HEK293 (cell line): ENCODE data around the gene ACSL5.

Experiments used
- CTCF ChIA-PET: fragments of 350-600 bp; formaldehyde crosslinking; extraction: SDS; loops from one replicate; lab custom pipeline; 2021; ENCODE audit warnings: antibody characterized with exemption; lab: Yijun Ruan, JAX
- POLR2A ChIA-PET: fragments of 300-600 bp; formaldehyde crosslinking; extraction: SDS; loops from one replicate; lab custom pipeline; 2020; ENCODE audit warnings: antibody characterized with exemption, inconsistent platforms; lab: Yijun Ruan, JAX
- H3K27ac ChIP-seq: fragments of 200-500 bp; sonication (Bioruptor generic); 2 replicates; pipeline ENCODE4 v1.5.1; 2014; ENCODE audit warnings: low read depth, low read length, control low read depth, inconsistent platforms; ENCODE audit errors: extremely low read depth
- H3K36me3 ChIP-seq, 2 experiments: fragments of 200-500 bp in 1 of 2; sonication (Bioruptor generic) in 1 of 2; 1 replicate in 1 of 2; 2 replicates in 1 of 2; pipeline ENCODE4 v1.5.1; 2014 to 2017; ENCODE audit warnings: inconsistent platforms in 2 of 2, low read length in 2 of 2; ENCODE audit not compliant: control insufficient read depth in 2 of 2, insufficient read depth in 1 of 2
- H3K4me1 ChIP-seq: fragments of 200-500 bp; sonication (Bioruptor generic); 2 replicates; pipeline ENCODE4 v1.5.1; 2014; ENCODE audit warnings: mild to moderate bottlenecking, low read length, inconsistent platforms; ENCODE audit not compliant: control insufficient read depth, insufficient read depth
- H3K4me3 ChIP-seq: 2 replicates; pipeline ENCODE4 v1.5.1; 2011; ENCODE audit warnings: low read depth, mild to moderate bottlenecking, control low read depth, low read length, moderate library complexity
- H3K9me3 ChIP-seq: fragments of 200-500 bp; sonication (Bioruptor generic); 2 replicates; pipeline ENCODE4 v1.5.1; 2014; ENCODE audit warnings: low read depth, low read length, inconsistent platforms; ENCODE audit not compliant: control insufficient read depth, insufficient read depth
- EGR2 ChIP-seq: fragments of 450-650 bp; formaldehyde crosslinking; IDR thresholded peaks from 2 replicates; pipeline ENCODE4 v1.5.1; 2016; ENCODE audit warnings: low read depth, missing biosample characterization, missing genetic modification characterization
- GFI1B ChIP-seq: fragments of 450-650 bp; formaldehyde crosslinking; IDR thresholded peaks from 2 replicates; pipeline ENCODE4 v1.5.1; 2016; ENCODE audit warnings: missing biosample characterization, missing genetic modification characterization
- SALL2 ChIP-seq: fragments of 450-650 bp; formaldehyde crosslinking; IDR thresholded peaks from 2 replicates; pipeline ENCODE4 v1.5.0; 2017; ENCODE audit warnings: missing biosample characterization, mild to moderate bottlenecking, missing genetic modification characterization, borderline replicate concordance
- ZBTB21 ChIP-seq: fragments of 450-650 bp; formaldehyde crosslinking; IDR thresholded peaks from 2 replicates; pipeline ENCODE4 v1.5.1; 2017; ENCODE audit warnings: missing biosample characterization, missing genetic modification characterization
- ZBTB26 ChIP-seq: fragments of 450-650 bp; formaldehyde crosslinking; optimal IDR thresholded peaks from 2 replicates; pipeline ENCODE3; 2016; ENCODE audit warnings: missing biosample characterization, mild to moderate bottlenecking, missing genetic modification characterization
- ZNF211 ChIP-seq: fragments of 450-650 bp; formaldehyde crosslinking; IDR thresholded peaks from 2 replicates; pipeline ENCODE4 v1.5.1; 2016; ENCODE audit warnings: low read depth, missing biosample characterization, missing genetic modification characterization
- ZNF274 ChIP-seq, 2 experiments: fragments of 200-500 bp in 1 of 2; fragments of 450-650 bp in 1 of 2; sonication (Bioruptor generic) in 1 of 2; formaldehyde crosslinking in 1 of 2; IDR thresholded peaks; 2 replicates each; pipeline versions ENCODE4 v1.5.1 to v1.6.1; 2014 to 2016; ENCODE audit warnings: borderline replicate concordance in 1 of 2, inconsistent platforms in 1 of 2, low read length in 1 of 2, missing biosample characterization in 1 of 2, missing genetic modification characterization in 1 of 2
- ZNF280D ChIP-seq: fragments of 450-650 bp; formaldehyde crosslinking; IDR thresholded peaks from 2 replicates; pipeline ENCODE4 v1.5.1; 2016; ENCODE audit warnings: missing biosample characterization, missing genetic modification characterization
- ZNF302 ChIP-seq: fragments of 450-650 bp; formaldehyde crosslinking; IDR thresholded peaks from 2 replicates; pipeline ENCODE4 v1.5.1; 2016; ENCODE audit warnings: missing biosample characterization, missing genetic modification characterization, low read depth
- ZNF335 ChIP-seq: fragments of 450-650 bp; formaldehyde crosslinking; conservative IDR thresholded peaks from 2 replicates; pipeline ENCODE4 v1.5.1; 2016; ENCODE audit warnings: missing biosample characterization, missing genetic modification characterization
- ZNF548 ChIP-seq: fragments of 450-650 bp; formaldehyde crosslinking; IDR thresholded peaks from 2 replicates; pipeline ENCODE4 v1.5.1; 2016; ENCODE audit warnings: missing biosample characterization, missing genetic modification characterization
- ZNF623 ChIP-seq: fragments of 450-650 bp; formaldehyde crosslinking; IDR thresholded peaks from 2 replicates; pipeline ENCODE4 v1.5.1; 2016; ENCODE audit warnings: missing biosample characterization, missing genetic modification characterization
- ZNF776 ChIP-seq: fragments of 450-650 bp; formaldehyde crosslinking; IDR thresholded peaks from 2 replicates; pipeline ENCODE4 v1.5.0; 2017; ENCODE audit warnings: missing biosample characterization, missing genetic modification characterization, borderline replicate concordance
- ZNF791 ChIP-seq: fragments of 450-650 bp; formaldehyde crosslinking; IDR thresholded peaks from 2 replicates; pipeline ENCODE4 v1.5.1; 2016; ENCODE audit warnings: missing biosample characterization, missing genetic modification characterization
- TF ChIP-seq, protein P1 (sequence below): fragments of 450-650 bp; formaldehyde crosslinking; IDR thresholded peaks from 2 replicates; pipeline ENCODE4 v1.5.1; 2016; ENCODE audit warnings: missing biosample characterization, missing genetic modification characterization
- TF ChIP-seq, protein P2 (sequence below): fragments of 450-650 bp; formaldehyde crosslinking; IDR thresholded peaks from 2 replicates; pipeline ENCODE4 v1.5.1; 2017; ENCODE audit warnings: missing biosample characterization, missing genetic modification characterization
- TF ChIP-seq, protein P3 (sequence below): fragments of 450-650 bp; formaldehyde crosslinking; IDR thresholded peaks from 2 replicates; pipeline ENCODE4 v1.5.1; 2017; ENCODE audit warnings: missing biosample characterization, missing genetic modification characterization

The ACSL5 gene

DNA sequence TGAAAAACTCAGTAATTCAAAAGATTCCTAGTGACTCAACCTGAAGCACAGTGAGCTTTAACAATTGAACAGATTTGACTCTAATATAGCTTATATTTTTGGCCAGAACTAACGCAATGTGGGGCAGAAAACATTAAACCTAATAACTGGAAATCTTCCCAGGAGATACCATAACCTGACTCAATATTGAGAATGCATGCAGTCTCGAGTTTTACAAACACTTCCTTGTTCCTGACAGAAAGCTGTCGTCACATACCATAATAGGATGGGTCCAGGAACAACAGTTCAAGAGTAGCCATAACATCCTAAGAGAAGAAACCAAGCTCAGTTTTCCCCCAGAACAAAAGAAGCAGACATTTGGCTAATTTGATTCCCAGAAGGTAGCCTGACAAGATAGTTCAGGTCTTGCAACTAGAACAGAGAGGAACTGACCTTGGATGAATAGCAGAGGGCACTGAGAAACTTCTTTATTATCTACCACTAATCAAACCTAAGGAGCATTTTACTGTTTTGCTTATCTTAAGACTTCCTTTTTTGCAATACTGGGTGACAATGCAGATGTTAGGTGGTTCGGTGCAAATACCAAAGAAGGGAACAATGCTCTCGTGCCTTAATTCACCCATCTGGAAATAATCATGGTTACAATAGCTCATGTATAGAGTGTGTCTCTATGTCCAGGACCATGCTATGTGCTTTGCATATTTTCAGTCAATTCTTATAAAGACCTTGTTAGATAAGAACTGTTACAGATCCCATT, 38.6 kb upstream of the ACSL5 start:
- no peak overlapping the region for H3K4me3 ChIP-seq
- ChIA-PET POLR2A (no interaction called here), CTCF (interaction anchor here (0.6 to 1.2 kb wide), 3 partner anchors 27 to 438 kb away, joined by 3 to 5 read pairs (median 3); no protein-coding TSS in a partner anchor)
- no peaks in the 10 kb centered on the region for H3K9me3 ChIP-seq
- H3K36me3 ChIP-seq: no peaks in the 10 kb centered on the region
- no peaks in the 10 kb centered on the region for H3K4me1 ChIP-seq
- no peak overlapping the region for H3K27ac ChIP-seq
- TF ChIP-seq ZNF280D: no peak
- TF ChIP-seq ZNF211 (tag by site-specific recombination): no peak
- TF ChIP-seq ZNF302: no peak
- TF ChIP-seq, protein P1, sequence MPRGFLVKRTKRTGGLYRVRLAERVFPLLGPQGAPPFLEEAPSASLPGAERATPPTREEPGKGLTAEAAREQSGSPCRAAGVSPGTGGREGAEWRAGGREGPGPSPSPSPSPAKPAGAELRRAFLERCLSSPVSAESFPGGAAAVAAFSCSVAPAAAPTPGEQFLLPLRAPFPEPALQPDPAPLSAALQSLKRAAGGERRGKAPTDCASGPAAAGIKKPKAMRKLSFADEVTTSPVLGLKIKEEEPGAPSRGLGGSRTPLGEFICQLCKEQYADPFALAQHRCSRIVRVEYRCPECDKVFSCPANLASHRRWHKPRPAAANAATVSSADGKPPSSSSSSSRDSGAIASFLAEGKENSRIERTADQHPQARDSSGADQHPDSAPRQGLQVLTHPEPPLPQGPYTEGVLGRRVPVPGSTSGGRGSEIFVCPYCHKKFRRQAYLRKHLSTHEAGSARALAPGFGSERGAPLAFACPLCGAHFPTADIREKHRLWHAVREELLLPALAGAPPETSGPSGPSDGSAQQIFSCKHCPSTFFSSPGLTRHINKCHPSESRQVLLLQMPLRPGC (tag by site-specific recombination): no peak
- TF ChIP-seq, protein P2, sequence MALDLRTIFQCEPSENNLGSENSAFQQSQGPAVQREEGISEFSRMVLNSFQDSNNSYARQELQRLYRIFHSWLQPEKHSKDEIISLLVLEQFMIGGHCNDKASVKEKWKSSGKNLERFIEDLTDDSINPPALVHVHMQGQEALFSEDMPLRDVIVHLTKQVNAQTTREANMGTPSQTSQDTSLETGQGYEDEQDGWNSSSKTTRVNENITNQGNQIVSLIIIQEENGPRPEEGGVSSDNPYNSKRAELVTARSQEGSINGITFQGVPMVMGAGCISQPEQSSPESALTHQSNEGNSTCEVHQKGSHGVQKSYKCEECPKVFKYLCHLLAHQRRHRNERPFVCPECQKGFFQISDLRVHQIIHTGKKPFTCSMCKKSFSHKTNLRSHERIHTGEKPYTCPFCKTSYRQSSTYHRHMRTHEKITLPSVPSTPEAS (tag by site-specific recombination): no peak
- TF ChIP-seq EGR2 (tag by site-specific recombination): no peak
- TF ChIP-seq ZBTB26: no peak
- TF ChIP-seq ZNF335 (tag by site-specific recombination): no peak
- no peak for TF ChIP-seq ZNF623 (tag by site-specific recombination)
- no peak for TF ChIP-seq ZNF776 (tag by site-specific recombination)
- TF ChIP-seq GFI1B (tag by site-specific recombination): no peak
- TF ChIP-seq ZNF548: no peak
- TF ChIP-seq, protein P3, sequence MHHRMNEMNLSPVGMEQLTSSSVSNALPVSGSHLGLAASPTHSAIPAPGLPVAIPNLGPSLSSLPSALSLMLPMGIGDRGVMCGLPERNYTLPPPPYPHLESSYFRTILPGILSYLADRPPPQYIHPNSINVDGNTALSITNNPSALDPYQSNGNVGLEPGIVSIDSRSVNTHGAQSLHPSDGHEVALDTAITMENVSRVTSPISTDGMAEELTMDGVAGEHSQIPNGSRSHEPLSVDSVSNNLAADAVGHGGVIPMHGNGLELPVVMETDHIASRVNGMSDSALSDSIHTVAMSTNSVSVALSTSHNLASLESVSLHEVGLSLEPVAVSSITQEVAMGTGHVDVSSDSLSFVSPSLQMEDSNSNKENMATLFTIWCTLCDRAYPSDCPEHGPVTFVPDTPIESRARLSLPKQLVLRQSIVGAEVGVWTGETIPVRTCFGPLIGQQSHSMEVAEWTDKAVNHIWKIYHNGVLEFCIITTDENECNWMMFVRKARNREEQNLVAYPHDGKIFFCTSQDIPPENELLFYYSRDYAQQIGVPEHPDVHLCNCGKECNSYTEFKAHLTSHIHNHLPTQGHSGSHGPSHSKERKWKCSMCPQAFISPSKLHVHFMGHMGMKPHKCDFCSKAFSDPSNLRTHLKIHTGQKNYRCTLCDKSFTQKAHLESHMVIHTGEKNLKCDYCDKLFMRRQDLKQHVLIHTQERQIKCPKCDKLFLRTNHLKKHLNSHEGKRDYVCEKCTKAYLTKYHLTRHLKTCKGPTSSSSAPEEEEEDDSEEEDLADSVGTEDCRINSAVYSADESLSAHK (tag by site-specific recombination): no peak
- no peak for TF ChIP-seq ZNF274 (IDR thresholded peaks at IDR 0.05; ENCODE audit: low read length)
- TF ChIP-seq ZNF274 (tag by site-specific recombination; IDR thresholded peaks at IDR 0.05; ENCODE audit: borderline replicate concordance): no peak
- no peak for TF ChIP-seq ZNF791 (tag by site-specific recombination)
- no peak for TF ChIP-seq ZBTB21
- no peak for TF ChIP-seq SALL2 (tag by site-specific recombination)
